Stimulated activated CD4-positive, alpha-beta T cell treated with anti-CD3 and anti-CD28 coated beads, TNF-alpha, amount 100 ng/mL, for 4 hours (primary cell): ENCODE measurements around the gene EEFSEC.

Experiments used
- DNase-seq, 3 experiments: peaks; one replicate each; pipeline ENCODE4 v3.0.0-alpha.2; 2020; ENCODE audit warnings: low read depth in 3 of 3

EEFSEC gene

DNA sequence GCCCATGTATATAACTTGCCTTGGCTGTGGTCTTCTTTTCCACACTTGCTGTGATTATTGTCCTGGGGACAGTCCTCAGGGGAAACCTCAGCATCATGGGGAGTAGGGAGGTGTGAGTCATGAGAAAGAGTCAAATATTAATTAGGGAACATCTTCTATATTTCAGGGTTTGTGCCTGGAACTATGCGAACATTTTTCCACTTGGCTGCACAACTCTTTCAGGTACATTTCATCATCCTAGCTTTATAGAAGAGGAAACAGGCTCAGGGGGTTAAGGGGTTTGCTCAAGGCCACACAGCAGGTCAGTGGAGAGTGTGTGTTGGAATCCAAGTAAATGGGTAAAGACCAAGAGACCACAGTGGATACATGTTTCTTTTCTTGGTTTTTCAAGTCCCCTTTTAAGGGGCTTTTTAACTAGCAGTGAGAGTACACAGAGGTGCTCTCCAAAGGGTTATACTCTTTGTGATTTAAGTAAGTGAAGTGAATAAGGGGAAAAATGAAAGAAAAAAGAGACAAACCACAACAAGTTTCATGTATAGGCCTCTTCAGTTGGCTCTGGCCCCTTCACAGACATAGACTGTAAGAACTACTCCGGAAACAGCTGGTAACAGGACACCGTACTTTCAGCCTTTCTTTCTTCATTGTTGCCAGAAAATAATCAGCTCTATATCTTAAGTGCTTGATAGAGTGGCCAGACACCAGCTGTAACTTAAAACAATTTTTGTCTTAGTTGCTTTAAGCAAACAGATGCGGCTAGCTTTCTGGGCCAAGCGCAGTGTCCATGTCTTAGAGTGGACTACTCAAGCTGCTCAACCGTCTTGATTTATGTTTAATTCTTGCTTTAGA lies 64.6 kb downstream of the EEFSEC start:
- DNase-seq = no peak

DNA sequence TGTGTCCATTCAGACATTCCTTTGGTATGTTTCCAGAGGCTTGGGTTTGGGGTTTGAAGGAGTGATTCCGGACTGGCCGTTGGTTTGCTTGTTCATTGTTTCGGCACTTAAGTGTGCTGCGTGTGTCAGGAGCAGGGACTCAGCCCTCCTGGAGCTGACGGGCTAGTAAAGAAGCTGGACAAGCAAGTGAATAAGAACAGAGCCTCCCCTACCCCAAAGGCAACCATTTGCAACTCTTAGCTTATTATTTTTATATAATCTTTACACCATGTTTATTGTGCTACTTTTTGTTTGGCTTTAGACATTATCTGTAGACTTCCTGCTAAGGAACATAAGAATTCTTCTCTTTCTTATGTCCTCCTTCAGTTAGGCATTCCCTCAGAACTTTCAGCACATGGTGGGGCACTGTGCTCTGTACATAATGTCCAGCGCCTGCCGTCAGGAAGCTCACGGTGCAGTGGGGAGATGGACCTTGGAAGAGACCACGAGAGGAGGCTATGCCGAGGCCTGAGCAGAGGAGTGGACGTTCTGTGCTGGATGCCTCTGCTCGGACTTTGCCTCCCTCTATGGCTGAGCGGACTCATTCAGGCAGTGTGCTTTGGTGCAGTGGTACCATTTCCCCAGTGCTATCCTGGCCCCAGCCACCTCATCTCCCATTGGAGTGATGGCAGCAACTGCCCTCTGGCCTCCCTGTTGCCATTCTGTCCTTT lies 65.4 kb downstream of the EEFSEC start:
- no peak for DNase-seq

DNA sequence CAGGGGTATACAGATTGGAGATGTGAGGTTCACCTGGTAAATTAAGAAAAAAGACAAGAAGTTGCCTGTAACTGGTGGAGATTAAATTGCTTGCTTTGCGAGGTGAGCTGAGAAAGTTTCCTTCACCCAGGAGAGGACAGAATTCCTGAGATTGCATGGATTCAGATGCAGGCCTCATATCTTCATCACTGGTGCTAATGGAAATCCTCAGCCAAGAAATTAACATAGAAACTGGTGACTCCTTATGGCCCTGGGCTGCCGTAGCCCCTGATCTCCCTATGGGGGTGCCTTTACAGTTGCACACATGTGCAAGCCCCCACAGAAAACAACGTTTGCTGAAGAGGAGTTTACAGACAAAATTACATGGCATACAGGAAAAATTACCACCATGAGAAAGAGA lies 68.0 kb downstream of the EEFSEC start:
- no peak for DNase-seq

DNA sequence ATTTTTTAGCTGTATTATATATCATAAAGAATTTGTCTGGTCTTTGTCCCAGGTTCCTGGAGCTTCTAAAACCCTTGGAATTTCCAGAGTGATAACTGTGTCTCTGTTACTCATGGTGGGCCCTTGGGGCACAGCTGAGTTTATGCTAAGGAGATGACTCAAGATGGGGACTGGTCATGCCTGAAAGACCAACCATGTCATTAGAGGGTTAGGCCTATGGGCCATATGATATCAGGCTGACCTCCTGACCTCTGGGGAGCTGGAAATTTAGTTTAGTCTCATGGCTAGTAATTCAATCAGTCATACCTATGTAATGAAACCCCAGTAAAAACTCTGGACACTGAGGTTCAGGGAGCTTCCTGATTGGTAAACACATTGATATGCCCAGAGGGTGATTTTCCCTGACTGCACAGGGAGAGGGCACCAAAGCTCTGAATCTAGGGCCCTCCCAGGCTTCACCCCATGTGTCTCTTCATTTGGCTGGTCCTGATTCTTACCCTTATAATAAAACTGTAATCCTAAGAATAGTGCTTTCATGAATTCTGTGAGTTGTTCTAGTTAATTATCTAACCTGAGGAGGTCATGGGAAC lies 69.6 kb downstream of the EEFSEC start:
- DNase-seq = no peak

GRCh38 chr3:128226186-128226725 lies 73.0 kb downstream of the EEFSEC start:
- DNase-seq = no peak

- DNase-seq = no peak
Measured at GRCh38 chr3:128226795-128227395, 73.6 kb downstream of the EEFSEC start.

GRCh38 chr3:128227507-128227906 lies 74.2 kb downstream of the EEFSEC start:
- DNase-seq = no peak

DNA sequence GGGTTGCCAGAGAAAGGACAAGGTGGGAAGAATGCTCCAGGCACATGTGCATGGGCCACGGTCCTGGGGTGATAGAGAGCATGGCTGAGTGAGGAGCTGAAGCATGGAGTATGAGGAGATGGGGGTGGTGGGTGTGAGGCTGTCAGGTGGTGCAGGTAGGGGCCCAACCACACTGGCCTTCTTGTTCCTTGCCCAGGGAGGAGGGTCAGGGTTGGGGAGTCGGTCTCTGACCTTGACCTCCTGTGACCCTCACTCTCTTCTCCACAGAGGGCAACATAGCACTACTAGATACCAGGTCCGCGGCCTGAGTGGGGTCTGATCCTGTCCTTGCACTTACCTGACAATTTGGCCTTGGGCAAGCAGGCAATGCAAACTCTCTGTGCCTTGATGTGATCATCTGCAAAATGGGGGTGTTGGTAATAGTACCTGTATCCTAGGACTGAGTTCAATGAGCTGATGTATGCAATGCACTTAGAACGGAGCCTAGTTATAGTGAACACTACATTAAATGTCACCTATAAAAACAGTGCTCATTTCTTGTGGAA lies 75.2 kb downstream of the EEFSEC start:
- DNase-seq = no peak

- no peak for DNase-seq
Measured at GRCh38 chr3:128229106-128229857, 76.0 kb downstream of the EEFSEC start.

GRCh38 chr3:128231606-128232005 lies 78.3 kb downstream of the EEFSEC start:
- DNase-seq = no peak

GRCh38 chr3:128232376-128233178 lies 79.3 kb downstream of the EEFSEC start:
- DNase-seq = no peak

DNA sequence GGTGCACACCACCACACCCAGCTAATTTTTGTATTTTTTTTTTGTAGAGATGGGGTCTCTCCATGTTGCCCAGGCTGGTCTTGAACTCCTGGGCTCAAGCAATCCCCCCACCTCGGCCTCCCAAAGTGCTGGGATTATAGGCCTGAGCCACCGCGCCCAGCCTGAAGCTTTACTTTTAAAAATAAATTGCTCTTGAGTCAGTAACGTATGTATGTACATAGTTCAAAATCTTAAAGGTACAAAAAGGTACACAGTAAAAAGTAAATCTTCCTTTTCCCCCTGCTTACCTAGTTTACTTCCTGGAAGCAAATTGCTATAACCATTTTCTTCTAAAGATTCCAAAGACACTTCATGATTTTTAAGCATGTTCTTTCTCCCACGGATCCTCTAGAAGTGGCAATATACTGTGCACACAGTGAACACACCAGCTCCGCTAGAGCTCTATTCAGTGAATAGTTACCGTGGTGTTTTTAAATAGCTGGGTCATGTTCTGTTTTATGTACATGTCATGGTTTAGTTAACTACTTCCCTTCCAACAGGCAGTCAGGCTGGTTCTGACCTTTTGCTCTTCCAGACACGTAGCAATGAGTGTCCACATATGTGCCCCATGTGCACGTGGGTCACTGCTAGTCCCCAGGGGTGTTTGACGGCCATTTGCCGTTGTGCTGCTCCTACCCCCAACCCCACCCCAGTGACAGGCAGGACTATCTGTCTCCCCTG lies 82.1 kb downstream of the EEFSEC start:
- no peak for DNase-seq

- DNase-seq = no peak
Measured at GRCh38 chr3:128236657-128237056, 83.4 kb downstream of the EEFSEC start.

DNA sequence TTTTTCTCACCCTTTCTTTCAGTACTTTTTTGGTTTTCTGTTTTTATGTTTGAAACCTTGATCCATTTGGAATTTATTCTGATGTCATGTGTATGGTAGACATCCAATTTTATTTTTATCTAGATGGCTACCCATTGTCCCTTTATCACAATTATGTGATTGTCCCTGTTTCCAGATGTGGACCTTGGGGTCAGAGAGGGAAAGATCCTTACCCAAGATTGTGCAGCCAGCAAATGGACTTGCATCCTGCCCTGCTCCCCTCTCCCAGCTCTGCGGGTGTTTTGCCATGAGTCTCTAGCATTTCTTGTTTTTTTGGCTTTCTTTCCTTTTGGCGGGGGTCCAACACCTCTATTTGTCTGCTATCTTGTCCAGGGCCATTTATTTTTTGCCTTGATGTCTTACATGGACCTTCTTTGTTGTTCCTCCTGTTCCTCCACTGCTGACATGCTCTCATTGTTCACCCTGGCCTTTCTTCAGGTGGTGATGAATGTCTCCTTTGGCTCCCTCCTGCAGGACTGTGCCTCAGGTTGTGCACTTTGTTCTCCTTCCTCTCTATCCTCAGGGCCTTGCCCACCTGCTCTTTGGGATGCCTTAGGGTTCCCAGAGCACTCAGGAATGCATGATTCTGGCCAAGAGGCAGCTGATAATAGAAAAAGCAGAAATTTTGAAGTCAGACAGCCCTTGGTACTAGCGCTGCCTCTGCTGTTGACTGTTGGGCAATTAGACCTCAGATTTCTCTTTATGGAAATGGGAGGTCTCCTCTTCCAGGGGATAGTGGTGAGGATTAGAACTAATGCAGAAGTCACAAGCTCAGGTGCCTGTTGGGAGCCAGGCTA lies 84.3 kb downstream of the EEFSEC start:
- DNase-seq = no peak

DNA sequence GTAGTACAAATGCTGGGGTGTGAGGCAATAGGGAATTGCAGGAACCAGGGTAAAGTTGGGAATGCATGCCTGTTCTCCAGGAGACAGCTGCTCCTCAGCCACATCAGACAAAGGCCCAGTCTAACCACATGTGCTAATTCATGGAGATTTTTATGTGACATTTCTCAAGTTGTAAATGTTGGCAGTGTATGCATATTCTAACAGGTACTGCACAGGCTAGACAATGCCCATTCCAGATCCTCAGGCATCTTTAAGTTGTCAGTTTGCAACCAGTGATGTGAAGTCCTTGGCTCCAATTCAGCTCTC lies 84.9 kb downstream of the EEFSEC start:
- DNase-seq = no peak

- no peak for DNase-seq
Measured at GRCh38 chr3:128239304-128239703, 86.0 kb downstream of the EEFSEC start.

GRCh38 chr3:128240232-128240631 lies 87.0 kb downstream of the EEFSEC start:
- no peak for DNase-seq

DNA sequence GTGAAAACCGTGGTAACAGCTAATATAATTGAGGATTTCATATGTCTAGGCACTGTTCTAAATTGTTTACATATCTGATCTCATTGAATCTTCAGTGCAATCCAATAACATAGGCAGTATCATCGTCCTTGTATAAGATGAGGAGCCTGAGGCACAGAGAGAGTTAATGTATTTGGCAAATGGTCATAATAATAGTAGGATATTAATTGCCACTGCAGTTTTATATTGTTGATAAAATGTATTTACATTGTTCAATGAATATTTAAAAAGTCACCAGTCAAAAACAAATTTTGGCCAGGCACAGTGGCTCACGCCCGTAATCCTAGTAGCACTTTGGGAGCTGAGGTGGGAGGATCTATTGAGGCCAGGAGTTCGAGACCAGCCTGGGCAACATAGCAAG lies 88.5 kb downstream of the EEFSEC start:
- no peak for DNase-seq
